GM13977 (cell line): ENCODE data around the gene CREB3L2.

Source experiments
- DNase-seq: peaks from one replicate; pipeline ENCODE4 v3.0.0; 2012; ENCODE audit warnings: low spot score
- in situ Hi-C: fragments of 300-500 bp; cut with MboI; formaldehyde crosslinking; loops from one replicate; pipeline ENCODE4 v1.12.0; 2022; ENCODE audit warnings: low sequenced_read_pairs, low pct_unique_long_range_greater_than_20kb, mixed read lengths, inconsistent platforms; ENCODE audit not compliant: unreplicated experiment
- TF ChIP-seq, protein P1 (sequence below): IDR thresholded peaks from 2 replicates; pipeline ENCODE4 v1.5.1; 2012; ENCODE audit warnings: mild to moderate bottlenecking, control low read depth; ENCODE audit not compliant: insufficient read depth; ENCODE audit errors: extremely low read depth, missing control alignments

The CREB3L2 gene

DNA sequence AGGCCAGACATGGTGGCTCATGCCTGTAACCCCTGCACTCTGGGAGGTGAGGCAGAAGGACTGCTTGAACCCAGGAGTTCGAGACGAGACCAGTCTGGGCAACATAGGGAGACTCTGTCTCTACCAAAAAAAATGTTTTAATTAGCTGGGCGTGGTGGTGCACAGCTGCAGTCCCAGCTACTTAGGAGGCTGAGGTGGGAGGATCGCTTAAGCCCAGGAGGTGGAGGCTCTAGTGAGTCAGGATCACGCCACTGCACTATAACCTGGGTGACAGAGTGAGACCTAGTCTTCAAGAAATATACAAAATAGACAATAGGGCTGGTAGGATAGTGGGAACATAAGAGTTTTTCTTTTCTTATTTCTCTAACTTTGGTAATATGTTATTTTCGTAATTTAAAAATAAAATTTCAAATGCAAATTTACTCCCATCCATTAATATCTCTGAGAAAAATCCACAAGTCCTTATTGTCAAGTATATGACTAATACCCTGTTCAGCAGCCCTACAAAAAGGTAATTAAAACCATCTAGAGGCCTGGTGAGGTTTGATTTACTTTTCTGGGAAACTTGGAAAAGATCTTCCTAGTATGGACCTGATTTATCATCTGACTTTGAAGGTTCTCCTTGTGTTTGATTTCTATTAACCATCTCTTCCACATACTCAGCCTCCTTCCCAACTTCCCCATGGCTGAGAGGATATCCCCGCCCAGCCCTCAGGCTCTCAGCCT lies 50.0 kb downstream of the CREB3L2 start:
- TF ChIP-seq, protein P1, sequence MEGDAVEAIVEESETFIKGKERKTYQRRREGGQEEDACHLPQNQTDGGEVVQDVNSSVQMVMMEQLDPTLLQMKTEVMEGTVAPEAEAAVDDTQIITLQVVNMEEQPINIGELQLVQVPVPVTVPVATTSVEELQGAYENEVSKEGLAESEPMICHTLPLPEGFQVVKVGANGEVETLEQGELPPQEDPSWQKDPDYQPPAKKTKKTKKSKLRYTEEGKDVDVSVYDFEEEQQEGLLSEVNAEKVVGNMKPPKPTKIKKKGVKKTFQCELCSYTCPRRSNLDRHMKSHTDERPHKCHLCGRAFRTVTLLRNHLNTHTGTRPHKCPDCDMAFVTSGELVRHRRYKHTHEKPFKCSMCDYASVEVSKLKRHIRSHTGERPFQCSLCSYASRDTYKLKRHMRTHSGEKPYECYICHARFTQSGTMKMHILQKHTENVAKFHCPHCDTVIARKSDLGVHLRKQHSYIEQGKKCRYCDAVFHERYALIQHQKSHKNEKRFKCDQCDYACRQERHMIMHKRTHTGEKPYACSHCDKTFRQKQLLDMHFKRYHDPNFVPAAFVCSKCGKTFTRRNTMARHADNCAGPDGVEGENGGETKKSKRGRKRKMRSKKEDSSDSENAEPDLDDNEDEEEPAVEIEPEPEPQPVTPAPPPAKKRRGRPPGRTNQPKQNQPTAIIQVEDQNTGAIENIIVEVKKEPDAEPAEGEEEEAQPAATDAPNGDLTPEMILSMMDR: no peak
- in situ Hi-C loops: no loop called here
- no peak for DNase-seq

DNA sequence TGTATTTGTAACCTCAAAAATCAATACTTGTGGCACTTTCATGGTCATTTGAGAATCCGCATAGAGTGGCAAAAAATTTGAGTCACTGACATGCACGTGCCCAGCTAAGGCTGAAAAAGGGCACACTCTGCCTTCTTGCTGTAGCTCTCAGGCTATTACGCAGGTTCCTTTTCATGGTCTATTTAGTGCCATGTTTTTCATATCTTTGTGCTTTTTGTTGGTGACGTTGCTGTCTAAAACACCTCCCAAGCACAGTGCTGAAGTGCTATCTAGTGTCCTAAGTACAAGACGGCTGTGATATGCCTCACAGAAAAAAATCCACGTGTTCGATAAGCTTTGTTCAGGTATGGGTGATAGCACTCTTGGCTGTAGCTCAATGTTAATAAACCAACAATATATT lies 50.9 kb downstream of the CREB3L2 start:
- TF ChIP-seq, protein P1: no peak
- in situ Hi-C loops: no loop called here

DNA sequence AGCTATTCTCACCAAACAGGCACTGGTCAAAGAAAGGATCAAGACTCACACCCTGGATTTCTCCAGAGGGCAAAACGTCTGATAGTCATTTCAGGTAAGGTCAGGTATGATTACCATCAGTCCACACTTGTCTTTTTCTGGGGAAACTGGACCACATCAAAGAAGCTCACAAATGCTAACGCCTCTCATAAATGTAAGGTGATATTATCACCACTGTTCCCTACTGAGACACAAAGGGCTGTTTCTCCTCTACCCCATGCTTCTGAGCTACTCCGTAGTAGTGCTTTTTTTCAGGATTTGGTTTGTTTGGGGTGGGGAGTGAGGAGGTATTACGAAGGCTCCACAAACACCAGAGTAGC lies 51.6 kb downstream of the CREB3L2 start:
- TF ChIP-seq, protein P1: no peak
- in situ Hi-C loops: no loop called here
- DNase-seq: no peak

More for the DNA sequence above, 50.9 kb downstream of the CREB3L2 start:
- DNase-seq: no peak

DNA sequence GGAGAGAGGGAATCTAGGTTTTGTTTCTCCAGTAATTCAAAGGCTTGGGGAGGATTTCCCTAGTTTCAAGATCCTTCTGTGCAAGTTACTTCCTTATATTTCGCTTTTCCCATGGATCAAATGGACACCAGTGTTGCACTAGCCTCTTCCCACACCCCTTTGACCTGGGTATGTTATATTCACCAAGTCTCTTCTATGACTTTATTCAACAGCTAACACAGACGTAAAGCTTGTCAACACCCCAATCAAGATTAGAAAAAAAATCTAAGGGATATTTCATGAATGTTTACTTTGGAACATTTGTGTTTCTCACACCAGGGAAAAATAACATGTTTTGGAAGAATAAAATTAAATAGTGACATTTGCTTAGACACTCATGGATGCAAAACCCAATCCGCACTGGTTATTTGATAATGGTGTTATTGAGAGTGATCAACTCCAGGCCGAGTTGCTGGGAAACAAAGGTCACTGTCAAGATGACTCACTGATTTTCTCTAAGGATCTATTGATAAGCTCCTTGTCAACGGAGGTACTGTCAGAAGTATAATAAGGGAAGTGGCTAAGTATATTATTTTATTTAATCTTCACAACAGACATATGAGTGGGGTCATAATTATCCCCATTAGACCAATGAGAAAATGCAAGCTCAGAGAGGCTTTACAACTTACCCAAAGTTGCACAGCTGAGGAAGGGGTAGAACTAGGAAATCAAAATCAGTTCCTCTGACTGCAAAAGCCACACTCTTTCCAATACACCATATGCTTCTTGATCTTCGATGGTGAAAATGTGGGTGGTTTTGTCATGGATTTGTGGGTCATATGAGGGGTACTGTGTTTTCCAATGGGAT lies 52.2 kb downstream of the CREB3L2 start:
- in situ Hi-C loops: no loop called here
- TF ChIP-seq, protein P1: no peak
- DNase-seq: no peak

DNA sequence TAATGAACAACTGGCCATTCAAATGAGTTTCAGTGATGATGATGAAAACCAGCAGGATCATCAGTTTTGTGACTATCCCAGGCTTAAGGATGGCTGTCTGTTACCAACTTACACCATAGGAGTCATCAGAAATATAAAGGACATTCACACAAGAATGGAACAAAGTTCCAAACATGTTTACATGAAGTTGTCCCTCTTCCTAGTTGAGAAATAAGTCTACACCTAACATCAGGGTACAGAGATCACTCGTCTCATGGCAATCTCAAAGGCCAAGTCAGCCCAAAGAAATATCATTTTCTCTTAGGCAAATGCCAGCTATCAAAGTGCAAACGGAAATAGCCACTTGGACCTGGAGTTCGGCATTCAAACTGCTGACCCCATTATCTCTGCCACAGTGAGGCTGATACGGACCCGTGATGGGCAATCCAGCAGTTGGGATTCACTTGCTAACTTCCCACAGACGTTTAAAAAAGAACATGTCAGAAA lies 53.0 kb downstream of the CREB3L2 start:
- in situ Hi-C loops: no loop called here

More for the DNA sequence above, 53.0 kb downstream of the CREB3L2 start:
- DNase-seq: no peak
- TF ChIP-seq, protein P1: no peak
